Measurements from ENCODE around the gene SCN5A.

SCN5A gene

DNA sequence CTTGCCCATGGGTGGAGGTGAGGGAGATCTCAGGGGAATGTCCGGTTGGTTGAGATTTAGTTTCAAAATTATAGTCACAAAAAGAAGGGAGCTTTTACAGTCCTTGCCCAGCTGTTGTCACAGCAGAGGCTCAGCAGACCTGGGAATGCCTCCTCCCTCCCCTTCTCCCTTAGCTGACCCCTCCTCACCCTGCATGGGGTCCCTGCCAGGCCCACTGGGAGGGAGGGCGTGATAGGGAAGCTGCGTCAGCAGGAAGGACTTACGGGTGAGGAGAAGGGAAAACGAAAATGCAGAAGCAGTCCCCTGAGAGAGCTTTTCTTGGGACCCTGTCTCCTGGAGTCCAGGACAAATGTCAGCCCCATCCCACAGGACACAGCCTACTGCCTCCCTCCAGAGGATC, 18.9 kb downstream of the SCN5A start:
- in situ Hi-C loops (cut with MboI; ENCODE audit: low pct_unique_long_range_greater_than_20kb, low sequenced_read_pairs), result no loop called here
- DNase-seq, result no peak

DNA sequence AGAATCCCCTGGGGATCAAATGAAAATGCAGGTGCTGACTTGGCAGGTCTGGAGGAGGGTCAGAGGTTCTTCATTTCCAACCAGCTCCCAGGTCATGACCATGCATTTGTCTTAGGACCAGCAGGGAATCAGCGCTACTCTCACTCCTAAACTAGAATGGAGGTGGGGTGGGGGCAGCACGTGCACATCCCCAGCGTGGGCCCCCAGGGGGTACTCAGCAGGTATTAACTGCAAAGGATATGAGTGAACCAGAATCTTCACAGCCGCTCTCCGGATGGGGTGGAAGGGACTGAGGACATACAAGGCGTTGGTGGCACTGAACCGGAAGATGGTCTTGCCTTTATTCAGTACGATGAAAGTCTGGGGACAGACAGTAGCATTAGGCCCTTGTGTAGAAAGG, 19.4 kb downstream of the SCN5A start:
- no peak for DNase-seq
- in situ Hi-C loops (cut with MboI; ENCODE audit: low pct_unique_long_range_greater_than_20kb, low sequenced_read_pairs), result no loop called here

DNA sequence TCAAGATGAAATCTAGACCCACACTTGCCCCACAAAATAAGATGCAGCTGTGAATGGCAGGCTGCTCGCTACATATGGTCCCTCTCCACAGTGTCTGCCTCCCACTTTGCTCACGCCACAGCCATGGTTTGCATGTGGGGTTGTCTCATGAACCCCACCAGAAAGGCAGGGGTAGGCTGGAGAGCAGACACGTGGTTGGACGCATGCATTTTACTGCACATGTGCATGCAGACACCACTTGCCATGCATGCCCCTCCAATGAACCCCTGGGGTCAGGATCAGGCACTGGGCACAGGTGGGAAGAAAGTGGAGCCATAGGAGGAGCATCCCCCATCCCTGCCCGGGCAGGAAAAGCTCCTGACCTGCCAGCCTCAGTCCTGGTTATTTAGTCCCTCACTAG, 20.7 kb downstream of the SCN5A start:
- in situ Hi-C loops (cut with MboI; ENCODE audit: low pct_unique_long_range_greater_than_20kb, low sequenced_read_pairs), result no loop called here
- DNase-seq, result no peak

DNA sequence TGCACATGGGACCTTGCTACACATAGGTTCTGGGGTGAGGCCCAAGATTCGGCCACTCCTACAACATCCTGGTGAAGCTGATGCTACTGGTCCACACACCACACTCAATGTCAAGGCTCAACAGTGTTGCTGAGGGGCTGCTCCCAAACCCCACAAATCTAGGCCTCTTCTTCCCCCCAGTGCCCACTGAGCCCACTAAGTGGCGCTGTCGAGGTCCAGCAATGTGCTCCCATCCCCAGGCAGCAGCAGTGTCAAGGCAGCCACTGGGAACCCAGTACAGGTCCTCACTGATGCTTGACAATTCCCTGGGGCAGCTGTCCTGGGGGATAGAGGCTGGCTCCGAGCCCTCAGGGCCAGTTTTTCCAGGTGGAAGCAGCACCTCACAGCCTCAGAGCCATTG, 21.5 kb downstream of the SCN5A start:
- DNase-seq, result peak; percentile 43
- in situ Hi-C loops (cut with MboI; ENCODE audit: low pct_unique_long_range_greater_than_20kb, low sequenced_read_pairs), result no loop called here

DNA sequence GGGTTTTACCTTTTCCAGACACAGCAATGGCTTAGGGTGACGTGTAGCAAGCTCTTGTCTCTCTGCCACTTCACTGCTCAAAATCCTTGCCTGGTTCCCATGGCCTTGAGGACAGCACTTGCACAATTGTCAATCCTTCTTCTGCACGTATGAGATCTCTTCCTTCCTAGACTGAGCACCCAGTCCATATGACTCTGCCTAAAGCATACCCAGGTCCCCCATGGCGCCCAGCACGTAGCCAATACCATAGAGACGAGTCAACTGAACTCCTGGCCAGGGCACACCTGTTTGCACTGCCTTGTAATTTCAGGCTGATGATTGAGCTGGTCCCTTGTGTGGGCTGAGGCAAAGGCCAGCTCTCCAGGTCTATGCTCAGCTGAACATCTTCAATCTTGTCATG, 23.3 kb downstream of the SCN5A start:
- in situ Hi-C loops (cut with MboI; ENCODE audit: low pct_unique_long_range_greater_than_20kb, low sequenced_read_pairs), result no loop called here
- DNase-seq, result no peak

DNA sequence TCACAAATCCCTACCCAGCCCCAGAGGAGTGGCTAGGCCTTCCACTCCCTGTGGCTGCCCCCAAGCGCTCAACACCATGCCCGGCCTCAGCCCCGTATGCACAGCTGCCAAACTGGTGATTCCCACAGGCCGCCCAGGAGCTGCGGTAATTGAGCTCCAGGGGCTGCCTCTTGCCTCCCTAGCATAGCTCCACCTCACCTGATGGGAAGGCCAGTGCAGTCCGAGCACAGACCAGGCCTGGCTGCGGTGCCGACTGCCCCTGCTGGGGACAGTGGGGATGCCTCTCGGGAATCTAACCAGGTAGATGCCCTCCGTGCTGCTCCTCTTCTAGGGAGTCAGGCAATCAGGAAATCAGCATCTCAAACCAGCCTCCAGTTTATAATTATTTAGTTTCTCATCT, 25.9 kb downstream of the SCN5A start:
- in situ Hi-C loops (cut with MboI; ENCODE audit: low pct_unique_long_range_greater_than_20kb, low sequenced_read_pairs), result no loop called here
- DNase-seq, result no peak

DNA sequence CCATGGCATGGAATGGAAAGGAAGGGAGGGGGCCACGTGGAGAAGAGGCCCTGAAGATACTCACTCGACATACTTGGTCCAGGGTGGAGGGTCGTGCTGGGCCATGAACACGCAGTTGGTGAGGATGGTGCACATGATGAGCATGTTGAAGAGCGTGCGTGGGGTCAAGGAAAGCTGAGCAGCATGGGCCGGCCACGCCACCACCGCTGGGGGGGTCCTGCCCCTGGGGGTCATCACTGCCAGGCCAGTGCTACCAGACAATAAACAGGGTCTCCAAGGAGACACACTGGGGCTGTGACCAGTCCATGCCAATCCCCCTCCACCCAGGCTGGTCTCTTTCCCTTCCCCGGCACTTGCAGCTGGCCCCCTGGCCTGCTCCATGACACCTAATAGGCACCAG, 27.2 kb downstream of the SCN5A start:
- in situ Hi-C loops (cut with MboI; ENCODE audit: low pct_unique_long_range_greater_than_20kb, low sequenced_read_pairs), result no loop called here
- no peak for DNase-seq

DNA sequence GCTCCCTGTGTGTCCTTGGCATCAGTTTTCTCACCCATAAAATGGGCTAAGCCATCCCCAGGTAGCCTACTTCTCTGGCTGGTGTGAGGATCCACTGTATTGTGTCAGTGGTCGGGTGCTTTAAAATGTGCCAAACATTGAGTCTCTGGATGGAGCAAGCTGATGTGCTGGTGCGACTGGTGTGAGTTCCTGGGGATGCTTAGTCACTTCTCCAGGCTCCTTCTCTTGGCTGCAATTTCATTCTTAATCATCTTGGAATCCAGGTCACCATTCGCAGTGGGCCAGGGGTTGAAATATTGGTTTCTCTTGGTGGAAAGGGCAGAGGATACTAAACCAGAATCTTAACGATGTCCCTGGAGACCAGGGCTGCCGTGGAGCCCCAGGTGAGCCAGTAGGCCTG, 29.3 kb downstream of the SCN5A start:
- DNase-seq, result no peak
- in situ Hi-C loops (cut with MboI; ENCODE audit: low pct_unique_long_range_greater_than_20kb, low sequenced_read_pairs), result no loop called here

DNA sequence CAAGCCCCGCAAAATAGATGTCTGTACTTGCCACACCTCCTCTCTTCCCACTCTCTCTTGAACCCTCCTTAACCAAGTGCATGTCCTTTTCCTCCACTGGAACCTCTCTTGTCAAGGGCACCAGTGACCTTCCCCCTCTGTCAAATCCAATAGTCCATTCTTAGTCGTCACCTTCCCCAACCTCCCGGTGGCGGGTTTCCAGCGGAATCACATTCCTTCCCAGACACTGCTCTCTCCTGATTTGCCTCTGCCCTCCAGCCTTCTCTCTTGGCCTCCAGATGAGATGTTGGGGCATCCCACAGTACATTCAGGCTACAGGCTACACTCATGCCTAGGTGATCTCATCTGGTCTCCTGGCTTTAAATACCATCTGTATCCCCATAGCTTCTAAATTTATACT, 31.1 kb downstream of the SCN5A start:
- DNase-seq, result no peak

DNA sequence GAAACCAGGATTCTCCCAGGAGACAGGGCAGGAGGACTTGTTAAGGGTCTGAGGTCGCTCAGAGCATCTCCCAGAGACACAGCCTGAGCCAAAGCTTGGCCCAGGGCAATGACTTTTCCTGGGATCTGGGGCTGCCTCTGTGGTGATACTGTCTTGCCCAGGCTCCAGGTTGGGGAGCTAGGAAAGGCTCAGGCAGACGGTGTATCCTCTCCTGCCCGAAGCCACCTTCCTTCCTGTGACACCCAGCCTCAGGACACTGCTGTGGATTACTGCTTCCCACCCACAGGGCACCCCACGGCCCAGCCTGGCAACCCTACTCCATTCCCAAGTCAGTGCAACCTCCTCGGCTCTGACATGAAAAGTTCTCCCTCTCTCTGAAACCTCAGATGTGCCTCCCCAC, 31.9 kb downstream of the SCN5A start:
- in situ Hi-C loops (cut with MboI; ENCODE audit: low pct_unique_long_range_greater_than_20kb, low sequenced_read_pairs), result no loop called here
- DNase-seq, result no peak

More for the DNA sequence above, 31.1 kb downstream of the SCN5A start:
- in situ Hi-C loops (cut with MboI; ENCODE audit: low pct_unique_long_range_greater_than_20kb, low sequenced_read_pairs), result no loop called here

DNA sequence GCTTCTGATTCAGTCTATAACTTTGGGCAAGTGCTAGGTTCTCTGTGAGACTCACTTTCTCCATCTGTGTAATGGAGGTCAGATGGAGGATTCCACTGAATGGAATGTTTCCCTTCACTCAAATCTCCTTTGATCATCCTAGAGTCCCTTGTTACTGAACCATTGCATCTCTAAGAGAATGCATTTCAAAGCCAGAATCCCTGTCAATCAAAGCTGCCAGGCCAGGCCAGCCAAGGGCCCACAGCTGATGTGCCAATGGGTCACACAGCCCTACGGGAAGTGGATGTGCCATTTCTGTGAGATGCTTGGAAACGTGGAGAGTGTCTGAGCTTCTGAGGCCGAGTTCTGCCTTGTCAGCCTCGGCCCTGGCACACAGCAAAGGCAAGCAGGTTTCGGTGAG, 32.4 kb downstream of the SCN5A start:
- no peak for DNase-seq
- in situ Hi-C loops (cut with MboI; ENCODE audit: low pct_unique_long_range_greater_than_20kb, low sequenced_read_pairs), result no loop called here

DNA sequence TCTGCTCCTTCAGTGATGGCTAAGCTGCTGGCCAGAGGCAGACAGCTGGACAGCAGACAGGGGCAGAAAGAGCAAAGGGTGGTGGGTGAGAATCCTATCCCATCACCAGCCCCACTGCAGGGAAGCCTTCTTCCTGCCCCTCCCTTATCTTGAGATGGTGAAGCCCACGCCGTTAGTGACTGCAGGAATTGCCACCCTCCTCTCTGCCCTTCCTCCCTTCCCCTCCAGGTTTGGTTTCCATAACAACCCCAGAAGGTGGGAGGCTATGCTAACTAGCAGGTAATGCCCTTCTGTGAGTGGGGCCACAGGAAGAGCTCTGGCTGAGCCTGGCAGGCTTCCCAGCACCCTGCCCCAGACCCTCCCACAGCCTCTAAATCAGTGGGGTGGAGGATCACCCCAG, 32.8 kb downstream of the SCN5A start:
- in situ Hi-C loops (cut with MboI; ENCODE audit: low pct_unique_long_range_greater_than_20kb, low sequenced_read_pairs), result no loop called here
- DNase-seq, result no peak

DNA sequence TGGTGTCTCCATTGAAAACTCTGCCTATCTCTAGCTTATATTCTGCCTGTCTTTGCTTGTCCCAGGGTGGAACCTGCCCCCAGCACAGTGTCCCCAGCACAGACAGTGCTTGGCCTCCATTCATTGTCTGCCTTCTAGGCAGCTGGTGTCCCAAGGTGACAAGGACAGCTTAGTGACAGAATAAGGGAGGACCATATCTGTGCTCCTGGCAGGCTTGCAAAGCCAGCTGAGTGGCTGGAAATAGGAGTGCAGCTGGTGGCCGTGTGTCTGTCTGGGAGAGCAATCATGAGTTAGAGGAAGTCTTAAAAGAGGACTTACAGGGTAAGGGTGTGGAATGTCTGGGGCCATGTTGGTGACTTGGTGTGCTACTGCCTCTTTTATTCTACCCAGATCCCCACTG, 33.4 kb downstream of the SCN5A start:
- in situ Hi-C loops (cut with MboI; ENCODE audit: low pct_unique_long_range_greater_than_20kb, low sequenced_read_pairs), result no loop called here
- no peak for DNase-seq

DNA sequence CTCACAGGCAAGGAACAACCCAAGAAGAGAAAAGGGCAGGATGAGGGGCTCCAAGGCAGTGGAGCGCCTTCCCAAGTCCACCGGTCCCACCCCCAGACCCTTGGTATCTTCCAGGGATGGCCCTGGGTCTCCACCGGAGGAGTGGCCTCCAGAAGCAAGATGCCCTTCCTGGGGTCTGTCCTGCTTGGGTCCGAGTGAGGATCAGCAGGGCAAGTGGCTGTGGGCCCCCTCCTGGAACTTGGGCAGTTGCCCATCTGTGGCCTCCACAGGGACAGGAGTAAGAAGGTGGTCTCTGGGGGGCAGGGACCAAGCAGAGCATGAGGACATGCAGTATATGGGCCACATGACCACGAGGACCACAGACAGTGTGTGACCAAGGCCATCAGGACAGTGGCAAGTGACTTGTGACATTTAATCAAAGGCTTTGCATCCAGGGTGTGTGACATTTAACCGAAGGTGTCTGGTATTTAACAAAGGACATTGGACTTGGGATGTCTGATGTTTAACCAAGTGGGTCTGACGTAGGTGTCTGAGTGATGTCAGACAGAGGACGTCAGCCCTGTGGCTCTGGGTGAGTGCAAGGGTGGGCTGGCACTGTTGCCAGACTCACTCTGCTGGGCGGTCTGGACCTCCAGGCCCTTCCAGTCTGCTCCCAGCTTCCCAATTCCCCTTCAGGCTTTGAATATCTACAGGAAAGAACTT, 34.7 kb downstream of the SCN5A start:
- DNase-seq, result no peak
- in situ Hi-C loops (cut with MboI; ENCODE audit: low pct_unique_long_range_greater_than_20kb, low sequenced_read_pairs), result no loop called here

DNA sequence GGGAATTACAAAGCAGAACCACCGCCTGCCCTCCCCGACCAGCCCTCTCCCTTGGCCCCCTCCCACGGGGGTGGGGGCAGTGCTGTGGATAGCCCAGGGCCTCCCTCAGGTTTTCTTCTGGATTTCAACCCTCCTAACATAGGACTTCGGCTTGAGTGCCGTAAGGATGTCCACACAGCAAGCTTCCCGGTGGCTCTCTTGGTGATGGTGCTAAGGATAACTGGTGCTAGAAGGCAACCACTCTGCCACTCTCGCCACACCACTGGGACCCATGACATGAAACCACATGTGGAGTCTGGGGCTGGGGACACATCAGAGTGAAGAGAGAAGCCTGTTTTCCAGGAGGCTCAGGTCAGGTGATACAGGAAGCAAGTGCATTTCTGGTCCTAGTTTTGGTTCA, 35.4 kb downstream of the SCN5A start:
- in situ Hi-C loops (cut with MboI; ENCODE audit: low pct_unique_long_range_greater_than_20kb, low sequenced_read_pairs), result no loop called here
- DNase-seq, result no peak

DNA sequence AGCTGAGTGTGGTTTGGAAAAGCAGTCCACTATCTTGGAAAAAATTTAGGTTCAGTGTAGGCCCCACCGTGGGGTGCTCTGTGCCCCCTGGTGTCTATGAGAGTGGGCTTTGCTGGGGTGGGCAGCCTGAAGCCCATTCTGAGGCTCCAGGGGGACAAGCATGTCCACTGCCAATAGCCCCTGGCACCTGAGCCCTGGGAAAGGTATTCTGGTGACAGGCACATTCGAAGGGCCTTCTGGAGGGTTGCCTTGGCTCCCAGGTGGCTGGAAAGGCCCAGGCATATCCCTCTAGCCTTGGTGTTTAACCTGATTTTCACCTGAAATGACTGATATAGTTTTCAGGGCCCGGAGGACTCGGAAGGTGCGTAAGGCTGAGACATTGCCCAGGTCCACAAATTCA, 36.1 kb downstream of the SCN5A start:
- in situ Hi-C loops (cut with MboI; ENCODE audit: low pct_unique_long_range_greater_than_20kb, low sequenced_read_pairs), result no loop called here
- DNase-seq, result no peak

DNA sequence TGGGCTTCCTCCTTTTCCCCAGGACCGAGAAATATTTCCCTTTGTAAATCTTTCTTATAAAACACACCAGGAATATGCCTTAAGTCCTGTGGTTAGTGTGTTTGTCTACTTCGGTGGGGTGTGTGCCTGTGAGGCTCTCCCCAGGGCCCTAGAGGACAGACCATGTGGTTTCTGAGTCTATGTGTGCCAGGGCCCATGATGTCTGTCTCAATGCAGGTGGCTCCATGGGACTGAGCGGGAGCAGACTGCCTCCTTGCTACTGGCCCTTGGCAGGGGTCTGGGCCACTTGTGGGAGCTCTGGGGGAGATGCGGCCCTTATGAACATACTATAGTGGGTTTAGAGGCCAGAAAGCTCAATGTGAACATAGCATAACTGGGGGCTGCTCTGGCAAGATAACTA, 37.6 kb downstream of the SCN5A start:
- in situ Hi-C loops (cut with MboI; ENCODE audit: low pct_unique_long_range_greater_than_20kb, low sequenced_read_pairs), result no loop called here
- DNase-seq, result no peak

DNA sequence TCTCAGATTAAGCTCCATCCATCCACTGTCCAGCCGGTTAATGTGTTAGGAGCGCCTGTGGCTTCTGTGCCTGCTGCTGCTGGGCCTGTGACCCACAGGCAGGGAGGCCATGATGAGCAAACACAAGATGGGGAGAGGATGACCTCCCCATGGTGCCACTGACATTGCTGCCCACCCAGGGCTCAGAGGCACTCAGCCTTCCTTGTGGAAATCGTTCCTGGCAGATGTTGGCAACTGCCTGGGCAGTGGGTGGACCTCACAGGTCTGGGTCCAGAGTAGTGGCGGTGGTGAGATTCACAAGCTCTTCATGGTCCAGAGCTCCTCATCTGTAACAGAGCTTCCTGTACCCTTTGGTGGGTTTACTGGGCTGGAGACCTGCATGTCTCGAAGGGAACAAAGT, 38.6 kb downstream of the SCN5A start:
- in situ Hi-C loops (cut with MboI; ENCODE audit: low pct_unique_long_range_greater_than_20kb, low sequenced_read_pairs), result no loop called here
- DNase-seq, result no peak

DNA sequence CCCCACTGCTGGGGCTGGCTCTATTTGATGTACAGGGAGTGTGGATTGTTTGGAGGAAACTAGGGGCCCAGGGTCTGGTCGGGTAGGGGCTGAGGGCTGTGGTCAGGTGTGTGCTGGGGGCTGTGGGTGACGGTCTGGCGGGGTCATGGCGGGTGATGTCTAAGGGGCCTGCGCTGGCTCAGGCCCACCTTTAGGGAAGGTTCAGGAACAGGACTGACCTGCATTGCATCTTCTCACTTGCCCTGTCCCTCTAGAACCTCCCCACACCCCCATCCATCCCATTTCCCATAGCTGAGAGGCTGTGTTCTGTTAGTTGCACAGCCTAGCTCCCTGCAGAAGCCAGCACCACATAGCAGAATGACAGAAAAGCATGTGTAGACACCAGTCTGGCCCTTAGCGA, 39.1 kb downstream of the SCN5A start:
- in situ Hi-C loops (cut with MboI; ENCODE audit: low pct_unique_long_range_greater_than_20kb, low sequenced_read_pairs), result no loop called here
- no peak for DNase-seq

DNA sequence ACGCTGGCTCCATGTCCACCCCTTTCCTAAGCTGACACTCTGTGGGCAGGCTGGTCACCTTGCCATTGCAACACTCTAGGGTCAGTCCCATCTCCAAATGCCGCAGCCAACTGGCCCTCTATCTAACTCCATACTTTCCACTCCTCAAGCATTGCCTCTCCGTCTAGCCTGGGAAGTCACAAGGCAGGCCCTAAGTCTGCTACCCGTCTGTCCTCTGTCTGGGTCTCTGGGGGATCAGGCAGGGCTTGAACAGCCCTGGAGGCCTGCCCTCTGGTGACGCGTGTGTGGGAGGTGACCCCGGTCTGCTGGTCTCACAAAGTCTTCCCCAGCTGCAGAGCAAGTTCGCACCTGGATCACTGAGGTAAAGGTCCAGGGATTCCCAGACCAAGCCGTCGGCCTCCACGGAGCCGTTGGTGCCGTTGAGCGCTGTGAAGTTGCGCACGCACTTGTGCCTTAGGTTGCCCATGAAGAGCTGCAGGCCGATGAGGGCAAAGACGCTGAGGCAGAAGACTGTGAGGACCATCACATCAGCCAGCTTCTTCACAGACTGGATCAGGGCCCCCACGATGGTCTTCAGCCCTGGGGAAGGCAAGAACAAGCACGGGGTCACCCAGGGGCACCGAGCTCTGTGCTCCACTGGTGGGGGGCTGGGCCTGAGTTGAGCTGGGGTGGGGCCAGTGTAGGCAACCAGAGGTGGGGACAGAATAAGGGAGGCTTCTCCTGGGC, 39.9 kb downstream of the SCN5A start:
- DNase-seq, result no peak
- in situ Hi-C loops (cut with MboI; ENCODE audit: low pct_unique_long_range_greater_than_20kb, low sequenced_read_pairs), result no loop called here

DNA sequence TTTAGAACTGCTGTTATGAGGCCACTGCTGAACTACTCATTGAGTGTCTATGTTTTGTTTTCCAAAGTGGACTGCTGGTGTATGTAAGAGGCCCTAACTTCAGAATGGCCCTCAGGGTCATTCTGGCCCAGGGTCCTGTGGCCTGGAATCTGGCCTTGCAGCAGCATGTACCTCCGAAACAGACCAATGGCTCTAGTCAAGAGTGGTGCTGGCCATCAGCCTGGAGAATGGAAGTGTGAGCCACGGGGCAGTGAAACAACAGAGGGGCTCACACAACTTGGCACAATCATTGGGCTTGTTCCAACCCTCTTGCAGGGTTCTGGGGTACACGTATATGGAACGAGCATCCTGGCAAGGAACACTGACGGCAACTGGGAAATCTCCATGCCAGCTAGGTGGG, 40.5 kb downstream of the SCN5A start:
- in situ Hi-C loops (cut with MboI; ENCODE audit: low pct_unique_long_range_greater_than_20kb, low sequenced_read_pairs), result no loop called here
- DNase-seq, result no peak
